AG04449 (cell line): ENCODE results near the gene DNM2.

Experiments
- CTCF ChIA-PET: fragments of 350-600 bp; formaldehyde crosslinking; extraction: SDS; loops from one replicate; lab custom pipeline; 2021; ENCODE audit warnings: antibody characterized with exemption; lab: Yijun Ruan, JAX
- POLR2A ChIA-PET: fragments of 400-600, 350-600 bp; formaldehyde crosslinking; extraction: SDS; loops from one replicate; lab custom pipeline; 2020; ENCODE audit warnings: antibody characterized with exemption, inconsistent platforms; lab: Yijun Ruan, JAX
- DNase-seq: peaks from one replicate; pipeline ENCODE4 v3.0.0-alpha.2; 2010; ENCODE audit warnings: low read depth, low spot score
- H3K4me3 ChIP-seq: 2 replicates; pipeline ENCODE4 v1.5.1; 2011; ENCODE audit warnings: low read depth, mild to moderate bottlenecking, control low read depth, low read length
- CTCF ChIP-seq: IDR thresholded peaks from one replicate; pipeline ENCODE4 v1.5.1; 2011; ENCODE audit warnings: mild to moderate bottlenecking, moderate library complexity, low read length, control low read depth, inconsistent platforms; ENCODE audit not compliant: insufficient read depth; ENCODE audit errors: missing control alignments

Gene DNM2

GRCh38 chr19:10805065-10805757 lies 87.3 kb downstream of the DNM2 start:
- DNase-seq, result no peak
- TF ChIP-seq CTCF, result no peak
- ChIA-PET CTCF (interaction anchor here (1.4 to 4.5 kb wide), 3 partner anchors 12 to 88 kb away, joined by 4 to 19 read pairs (median 4); partner anchors contain the start of gene DNM2), POLR2A (no interaction called here)
- H3K4me3 ChIP-seq, result no peak overlapping the region

- POLR2A ChIA-PET, result no interaction called here
- no peak overlapping the region for H3K4me3 ChIP-seq
- CTCF ChIA-PET, result interaction anchor here (1.4 to 4.5 kb wide), 3 partner anchors 12 to 88 kb away, joined by 4 to 19 read pairs (median 4); partner anchors contain the start of gene DNM2
- no peak for TF ChIP-seq CTCF
- no peak for DNase-seq
These were observed 87.9 kb downstream of the DNM2 start for GRCh38 chr19:10805758-10806247.

GRCh38 chr19:10808937-10809649 lies 91.2 kb downstream of the DNM2 start:
- CTCF ChIA-PET, result interaction anchor here (1.0 to 2.9 kb wide), 2 partner anchors 27 to 56 kb away, joined by 3 to 11 read pairs; partner anchors contain the start of gene TMED1

GRCh38 chr19:10809651-10810285 lies 91.9 kb downstream of the DNM2 start:
- ChIA-PET POLR2A (interaction anchor here (1.1 kb wide), 1 partner anchor 92 kb away, joined by 3 read pairs; the partner anchor contains the start of gene DNM2), CTCF (interaction anchor here (1.1 to 2.9 kb wide), 2 partner anchors 9 to 55 kb away, joined by 3 to 11 read pairs; no protein-coding TSS in a partner anchor)
- DNase-seq, result no peak

More at GRCh38 chr19:10808937-10809649, 91.2 kb downstream of the DNM2 start:
- POLR2A ChIA-PET, result interaction anchor here (1.1 kb wide), 1 partner anchor 92 kb away, joined by 3 read pairs; the partner anchor contains the start of gene DNM2
- H3K4me3 ChIP-seq, result no peak overlapping the region
- TF ChIP-seq CTCF, result no peak
- DNase-seq, result no peak

More at GRCh38 chr19:10809651-10810285, 91.9 kb downstream of the DNM2 start:
- H3K4me3 ChIP-seq, result no peak overlapping the region
- TF ChIP-seq CTCF, result no peak
